HG02852 (cell line): ENCODE measurements around the gene SCAMP5.

Source experiments
- ATAC-seq: cut with Tn5 transposase; IDR thresholded peaks from one replicate; pipeline ENCODE4 v1.9.1; 2021; ENCODE audit warnings: mild to moderate bottlenecking, moderate library complexity; ENCODE audit not compliant: unreplicated experiment

Gene SCAMP5

DNA sequence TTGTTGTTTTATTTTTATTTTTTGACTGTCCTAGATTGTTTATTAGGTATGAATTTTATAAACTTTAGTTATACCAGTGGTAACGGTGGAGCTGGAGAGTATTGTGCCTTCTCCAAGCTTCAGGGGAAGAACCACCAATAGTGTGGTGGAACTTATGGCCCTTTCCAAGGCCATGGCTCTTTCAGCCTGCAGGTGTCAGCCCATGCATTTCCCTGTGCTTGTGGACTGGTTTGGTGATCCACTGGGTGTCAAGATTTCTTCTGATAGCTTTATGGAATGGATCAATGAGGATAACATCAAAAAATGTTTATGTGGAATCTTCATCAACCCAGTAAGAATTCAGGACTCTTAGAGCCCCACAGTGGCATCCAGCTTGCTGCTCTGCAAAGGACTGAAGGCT is 19.2 kb upstream of the SCAMP5 start:
- ATAC-seq = no peak

DNA sequence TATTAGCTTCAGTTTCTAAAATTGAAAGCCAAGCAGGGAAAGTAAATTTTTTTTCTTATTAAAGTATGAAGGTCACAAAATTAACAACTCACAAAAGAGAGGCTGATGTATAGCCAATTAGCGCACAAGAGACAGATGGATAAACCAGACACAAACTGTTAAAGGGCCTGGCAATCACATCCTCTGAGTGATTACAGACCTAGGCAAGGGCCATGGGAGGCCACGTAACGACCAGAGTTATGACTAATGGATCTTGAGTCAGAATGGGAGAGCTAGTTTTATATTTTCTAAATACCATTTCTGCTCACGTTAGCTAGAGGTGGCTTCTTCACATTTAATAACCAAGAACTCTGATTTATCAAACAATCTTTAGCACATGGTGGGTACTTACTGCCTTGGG is 17.8 kb upstream of the SCAMP5 start:
- no peak for ATAC-seq

DNA sequence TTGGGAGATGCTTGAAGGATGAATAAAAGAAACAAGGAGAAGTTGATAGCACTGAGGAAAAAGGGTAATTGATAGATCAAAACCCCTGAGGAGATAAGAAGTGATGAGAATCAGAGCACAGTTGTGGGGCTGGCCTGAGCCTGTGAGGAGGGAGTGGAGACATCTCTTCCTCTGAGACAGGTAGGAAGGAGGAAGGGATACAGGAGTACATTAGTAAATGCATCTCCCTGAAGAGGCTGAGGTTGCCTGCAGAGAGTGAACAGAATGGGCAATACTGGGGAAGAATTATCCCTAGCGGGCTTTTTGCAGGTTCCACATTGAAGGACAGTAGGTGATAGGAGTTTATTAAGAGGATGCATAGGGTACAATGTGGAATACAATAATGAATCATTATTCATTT is 17.3 kb upstream of the SCAMP5 start:
- ATAC-seq = no peak

DNA sequence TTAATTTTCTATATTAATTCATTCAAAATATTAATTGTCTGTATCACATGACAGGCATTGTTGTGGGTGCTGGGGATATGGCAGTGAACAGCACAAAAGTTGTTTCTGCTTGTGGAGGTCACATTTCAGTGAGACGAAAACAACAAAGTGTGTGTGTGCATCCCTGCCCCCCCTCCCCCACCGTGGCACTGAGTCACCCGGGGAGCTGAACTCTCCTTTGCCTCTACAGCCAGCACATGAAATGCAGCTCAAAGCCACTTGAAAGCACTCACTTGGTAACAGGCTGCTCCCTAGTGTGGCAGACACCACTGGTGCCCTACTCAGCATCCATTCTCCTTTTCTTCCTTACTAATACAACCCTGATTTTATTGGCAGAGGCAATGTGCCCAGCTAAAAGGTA is 16.9 kb upstream of the SCAMP5 start:
- no peak for ATAC-seq

DNA sequence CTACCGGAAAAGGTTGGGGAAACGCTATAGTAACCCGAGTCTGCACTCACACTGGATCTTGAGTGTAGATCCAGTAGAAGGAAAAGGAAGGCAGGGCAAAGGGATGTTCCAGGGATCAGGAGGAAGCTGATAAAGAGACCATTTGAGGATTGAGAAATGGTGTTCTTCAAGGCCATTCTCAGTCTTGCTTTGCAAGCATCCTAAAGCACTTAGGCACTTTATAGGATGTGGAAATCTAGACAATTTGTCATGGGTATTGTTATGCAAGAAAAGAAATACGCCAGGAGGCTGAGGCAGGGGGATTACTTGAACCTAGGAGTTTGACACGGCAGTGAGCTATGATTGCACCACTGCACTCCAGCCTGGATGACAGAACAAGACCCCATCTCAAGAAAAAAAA is 13.2 kb upstream of the SCAMP5 start:
- no peak for ATAC-seq

DNA sequence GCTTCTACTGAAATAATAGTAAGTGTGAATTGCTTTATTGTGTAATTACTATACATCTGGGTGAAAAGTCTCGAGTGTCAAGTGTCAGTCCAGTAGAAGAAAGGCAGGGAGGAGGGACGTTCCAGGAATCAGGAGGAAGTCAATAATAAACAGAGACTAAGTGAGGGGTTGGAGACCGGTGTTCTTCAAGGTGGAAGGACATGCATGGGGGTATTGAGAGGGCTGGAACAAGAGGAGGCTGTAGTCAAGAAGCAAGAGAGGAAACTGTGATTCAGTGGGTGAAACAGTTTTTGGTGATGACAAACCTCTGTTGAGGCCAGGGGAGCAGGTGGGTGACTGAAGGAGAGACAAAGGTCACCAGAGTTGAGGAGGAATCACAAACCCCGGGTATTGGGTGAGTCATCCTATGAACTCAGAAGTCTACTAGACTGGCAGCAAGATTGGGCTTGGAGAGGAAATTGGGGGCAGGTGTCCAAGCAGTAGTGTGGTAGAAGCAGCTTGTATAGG is 11.6 kb upstream of the SCAMP5 start:
- ATAC-seq = no peak

DNA sequence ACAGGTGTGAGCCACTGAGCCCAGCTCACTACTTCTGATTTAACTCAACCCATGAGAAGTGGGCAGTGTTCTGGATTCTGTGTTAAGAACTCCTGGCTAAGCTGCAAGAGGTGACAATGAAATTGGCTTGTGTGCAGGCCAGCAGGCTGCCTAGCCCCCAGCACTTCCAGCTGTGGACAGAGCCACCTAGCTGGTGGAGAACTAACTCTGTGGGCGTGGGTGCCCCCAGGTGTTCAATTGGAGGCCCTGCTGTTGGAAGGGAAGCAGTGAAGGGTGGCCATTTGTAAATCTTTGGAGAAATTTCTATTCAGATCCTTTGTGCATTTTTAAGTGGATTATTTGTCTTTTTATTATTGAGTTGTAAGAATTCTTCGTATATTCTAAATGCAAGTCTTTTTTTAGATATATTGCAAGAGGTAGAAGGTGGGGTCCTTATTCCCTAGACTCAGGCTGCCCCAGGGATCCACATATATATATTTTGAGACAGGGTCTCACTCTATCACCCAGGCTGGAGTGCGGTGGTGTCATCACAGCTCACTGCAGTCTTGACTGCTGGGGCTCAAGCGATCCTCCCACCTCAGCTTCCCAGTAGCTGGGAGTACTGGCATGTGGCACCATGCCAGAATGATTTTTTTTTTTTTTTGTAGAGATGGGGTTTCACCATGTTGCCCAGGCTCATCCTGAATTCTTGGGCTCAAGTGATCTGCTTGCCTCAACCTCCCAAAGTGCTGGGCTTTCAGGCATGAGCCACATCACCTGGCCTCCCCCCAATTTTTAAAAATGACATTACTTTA is 7.2 kb upstream of the SCAMP5 start:
- no peak for ATAC-seq

DNA sequence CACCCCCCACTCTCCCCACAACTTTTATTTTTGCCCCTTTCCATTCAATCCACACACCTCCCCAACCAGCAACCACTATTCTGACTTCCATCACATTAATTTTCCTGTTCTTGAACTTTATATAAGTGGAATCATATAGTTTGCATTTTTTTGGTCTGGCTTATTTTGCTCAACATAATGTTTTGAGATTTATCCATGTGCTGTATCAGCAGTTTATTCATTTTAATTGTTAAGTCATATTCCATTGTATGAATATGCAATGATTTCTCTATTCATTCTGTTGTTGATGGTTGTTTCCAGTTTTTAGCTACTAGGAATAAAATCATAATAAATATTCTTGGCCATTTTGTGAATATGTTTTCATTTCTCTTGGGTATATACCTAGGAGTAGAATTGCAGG is 5.8 kb upstream of the SCAMP5 start:
- no peak for ATAC-seq

DNA sequence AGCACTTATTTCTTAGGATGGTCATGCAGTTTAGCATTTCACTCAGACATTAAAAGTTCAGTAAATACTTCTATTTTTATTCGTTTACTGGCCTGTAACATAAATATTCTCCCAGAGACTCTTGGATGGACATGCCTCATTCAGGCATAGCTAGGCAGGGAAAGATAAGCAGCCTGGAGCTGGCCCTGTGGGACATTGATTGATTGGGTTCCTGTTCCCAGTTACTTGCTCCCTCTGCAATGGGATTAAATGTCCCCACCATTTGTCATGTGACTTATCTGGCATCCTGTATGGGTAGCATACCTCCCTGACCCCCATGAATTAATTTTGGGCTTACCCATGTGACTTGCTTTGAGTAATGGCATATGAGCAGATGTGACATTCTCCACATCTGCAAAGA is 2.7 kb upstream of the SCAMP5 start:
- no peak for ATAC-seq

DNA sequence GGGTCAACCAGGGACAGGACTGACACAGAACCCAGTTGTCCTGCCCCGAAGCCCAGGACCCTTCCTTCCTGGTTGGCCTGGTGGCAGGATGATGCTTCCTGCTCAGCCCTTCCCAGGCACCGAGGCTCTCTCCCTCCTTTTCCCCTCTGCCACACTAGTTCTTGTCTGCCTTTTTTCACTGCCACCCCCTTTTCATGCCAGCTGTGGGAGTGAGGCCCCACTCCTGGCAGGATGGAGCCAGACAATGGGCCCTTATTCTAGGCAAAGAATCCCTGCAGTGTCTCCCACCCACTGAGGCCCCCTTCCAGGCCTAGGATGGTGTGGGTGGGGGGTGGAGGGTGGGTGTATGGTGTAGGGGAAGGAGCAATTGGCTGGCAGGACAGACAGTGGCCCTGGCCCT is 1.1 kb upstream of the SCAMP5 start:
- ATAC-seq = no peak

DNA sequence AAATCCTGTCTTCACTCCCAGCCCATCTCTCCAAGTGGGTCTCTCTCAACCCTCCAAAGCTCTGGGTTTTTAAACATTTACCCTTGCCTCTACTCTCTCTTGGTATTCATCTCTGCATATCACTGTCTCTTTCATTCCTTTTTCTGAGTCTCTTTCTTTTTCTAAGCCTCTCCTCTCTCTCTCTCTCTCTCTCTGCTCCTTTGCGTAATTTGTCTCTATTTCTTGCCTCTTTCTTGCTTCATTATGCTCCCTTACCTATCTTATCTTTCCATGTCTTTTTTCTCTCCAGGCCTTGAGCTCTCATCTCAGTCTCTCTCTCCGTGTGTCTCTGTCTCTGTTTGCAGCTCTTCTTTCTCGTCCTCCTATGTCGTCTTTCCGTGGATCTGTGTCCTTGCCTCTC is 678 bp upstream of the SCAMP5 start:
- no peak for ATAC-seq

DNA sequence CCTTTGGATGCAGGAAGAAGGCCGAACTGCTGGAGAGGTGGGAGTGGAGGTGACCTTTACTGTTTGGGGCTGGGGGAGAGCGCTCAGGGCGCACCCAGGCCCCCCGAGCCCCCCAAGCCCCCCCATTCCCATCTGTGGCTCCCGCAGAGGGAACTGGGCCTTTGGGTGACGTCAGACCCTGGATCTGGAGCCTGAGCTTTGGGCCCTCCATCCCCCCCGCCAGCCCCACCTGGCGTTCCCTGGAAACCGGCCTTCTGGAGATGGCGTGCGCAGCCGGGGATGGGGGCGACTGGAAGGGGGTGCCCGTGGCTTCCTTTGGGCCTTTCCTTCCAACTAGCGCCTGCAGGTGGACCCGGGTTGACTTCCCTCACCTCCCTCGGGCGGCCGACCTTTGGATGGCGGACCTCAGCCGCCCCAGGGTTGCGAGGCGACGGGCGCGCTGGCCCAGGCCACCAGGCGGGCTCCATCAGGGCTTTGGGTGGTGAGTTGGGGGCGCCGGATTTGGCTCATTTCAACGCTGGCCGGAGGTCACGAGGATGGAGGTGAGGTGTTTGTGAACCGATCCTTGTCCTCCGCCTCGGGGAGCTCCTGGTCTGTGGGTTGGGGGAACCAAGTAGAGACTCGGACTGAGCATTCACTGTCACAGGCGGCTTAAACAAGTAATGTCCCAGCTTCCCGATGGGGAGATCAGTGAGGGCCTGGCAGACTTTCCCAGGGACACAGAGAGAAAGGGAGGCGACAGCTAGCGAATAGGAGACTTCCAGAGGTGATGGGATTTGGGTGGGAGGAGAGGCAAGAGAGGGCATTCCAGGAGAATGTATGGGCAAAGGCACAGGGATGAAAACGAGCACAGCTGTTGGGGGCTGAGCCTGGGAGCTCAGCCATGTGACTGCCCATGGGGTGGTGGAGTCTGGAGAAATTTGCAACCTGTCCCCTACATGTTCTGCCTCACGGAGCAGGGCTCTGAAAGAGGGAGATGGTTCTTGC is 709 bp downstream of the SCAMP5 start:
- ATAC-seq = no peak

DNA sequence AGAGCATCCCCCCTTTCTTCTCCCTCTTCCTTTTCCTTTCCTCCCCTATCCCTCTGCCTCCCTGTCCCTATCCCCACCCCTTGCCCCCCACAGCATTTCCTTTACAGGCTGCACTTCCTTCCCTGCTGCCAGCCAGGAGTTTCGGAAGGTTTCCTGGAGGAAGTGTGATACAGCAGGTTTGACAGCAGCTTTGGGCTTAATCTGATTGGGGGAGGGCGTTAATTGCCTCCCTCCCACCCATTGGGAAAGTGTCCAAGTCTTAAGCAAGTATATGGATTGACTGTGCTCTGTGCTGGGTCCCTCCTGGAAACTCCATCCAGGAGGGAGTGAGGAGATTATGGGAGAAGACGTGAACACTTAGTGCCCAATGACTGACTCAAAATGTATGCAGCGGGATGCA is 1.8 kb downstream of the SCAMP5 start:
- no peak for ATAC-seq

DNA sequence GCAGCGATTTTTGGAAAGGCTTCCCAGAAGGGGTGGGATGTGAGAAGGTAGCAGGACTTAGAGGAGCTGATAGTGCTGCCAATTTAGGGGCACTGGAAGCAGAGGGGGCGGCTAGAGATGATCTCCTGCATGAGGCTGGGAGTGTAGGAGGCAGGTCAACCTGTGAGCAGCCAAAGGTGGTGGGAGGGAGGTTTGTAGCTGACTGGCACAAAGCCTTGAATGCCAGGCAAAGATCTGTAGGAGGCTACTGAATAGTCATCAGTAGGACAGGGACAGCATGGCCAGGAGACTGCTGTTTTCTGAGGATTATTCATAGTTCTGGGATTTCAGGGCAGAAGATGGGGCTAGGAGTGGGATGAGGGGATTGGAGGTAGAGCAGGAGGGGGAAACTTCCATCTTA is 2.2 kb downstream of the SCAMP5 start:
- ATAC-seq = no peak

DNA sequence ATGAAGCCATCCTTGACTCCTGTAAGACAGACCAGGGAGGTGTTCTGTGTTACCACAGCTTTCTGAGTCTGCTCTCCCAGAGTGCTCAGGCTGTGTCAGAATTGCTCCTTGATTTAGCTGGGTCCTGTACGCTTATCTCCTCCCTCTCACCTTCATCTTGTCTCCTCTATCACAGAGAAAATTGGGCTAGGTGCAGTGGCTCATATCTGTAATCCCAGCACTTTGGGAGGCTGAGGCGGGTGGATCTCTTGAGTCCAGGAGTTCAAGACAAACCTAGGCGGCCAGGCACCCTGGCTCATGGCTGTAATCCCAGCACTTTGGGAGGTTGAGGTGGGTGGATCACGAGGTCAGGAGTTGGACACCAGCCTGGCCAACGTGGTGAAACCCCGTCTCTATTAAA is 5.9 kb downstream of the SCAMP5 start:
- no peak for ATAC-seq

DNA sequence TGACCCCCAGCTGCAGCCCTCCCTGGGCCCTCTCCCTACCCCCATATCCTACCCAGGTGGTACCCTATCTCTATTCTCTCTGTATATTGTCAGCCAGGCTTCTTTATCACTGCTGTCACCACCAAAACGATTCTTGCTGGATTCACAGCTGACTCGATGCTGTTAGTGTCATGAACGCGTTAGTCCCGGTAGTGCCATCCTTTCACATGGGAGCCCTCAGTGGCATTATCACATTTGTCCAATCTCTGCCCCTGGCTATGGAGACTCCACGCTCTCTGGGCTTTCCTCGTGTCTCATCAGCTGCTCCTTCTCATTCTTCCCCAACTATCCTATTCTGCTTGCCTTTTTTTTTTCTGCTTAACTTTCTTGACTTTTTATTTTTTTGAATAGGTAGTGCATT is 7.0 kb downstream of the SCAMP5 start:
- ATAC-seq = no peak

DNA sequence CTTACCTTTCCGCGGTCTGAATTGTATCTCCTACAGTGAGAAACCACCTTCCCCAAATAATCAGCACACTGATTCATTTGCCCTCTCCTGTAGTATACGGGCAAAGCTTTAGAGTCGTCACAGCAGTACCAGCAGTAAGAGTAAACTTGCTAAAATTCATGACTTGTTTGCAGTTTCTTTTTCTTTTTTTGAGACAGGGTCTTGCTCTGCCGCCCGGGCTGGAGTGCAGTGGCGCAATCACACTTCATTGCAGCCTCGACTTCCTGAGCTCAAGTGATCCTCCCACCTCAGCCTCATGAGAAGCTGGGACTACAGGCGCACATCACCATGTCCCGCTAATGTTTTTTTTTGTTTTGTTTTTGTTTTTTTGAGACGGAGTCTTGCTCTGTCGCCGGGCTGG is 11.9 kb downstream of the SCAMP5 start:
- no peak for ATAC-seq

DNA sequence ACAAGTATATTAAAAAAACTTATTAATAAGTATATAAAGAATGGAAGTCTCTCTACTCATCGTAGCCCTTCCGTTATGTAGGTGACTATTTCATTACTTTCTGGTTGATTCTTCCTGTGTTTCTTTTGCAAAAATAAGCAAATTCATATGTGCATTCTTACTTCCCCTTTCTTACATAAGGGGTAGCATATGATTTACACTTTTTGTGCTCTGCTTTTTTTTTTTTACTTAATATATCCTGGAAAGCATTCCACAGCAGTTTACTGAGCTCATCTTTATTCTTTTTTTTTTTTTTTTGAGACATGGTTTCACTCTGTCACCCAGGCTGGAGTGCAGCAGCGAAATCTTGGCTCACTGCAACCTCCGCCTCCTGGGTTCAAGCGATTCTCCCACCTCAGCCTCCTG is 12.9 kb downstream of the SCAMP5 start:
- peak; percentile 32 for ATAC-seq

DNA sequence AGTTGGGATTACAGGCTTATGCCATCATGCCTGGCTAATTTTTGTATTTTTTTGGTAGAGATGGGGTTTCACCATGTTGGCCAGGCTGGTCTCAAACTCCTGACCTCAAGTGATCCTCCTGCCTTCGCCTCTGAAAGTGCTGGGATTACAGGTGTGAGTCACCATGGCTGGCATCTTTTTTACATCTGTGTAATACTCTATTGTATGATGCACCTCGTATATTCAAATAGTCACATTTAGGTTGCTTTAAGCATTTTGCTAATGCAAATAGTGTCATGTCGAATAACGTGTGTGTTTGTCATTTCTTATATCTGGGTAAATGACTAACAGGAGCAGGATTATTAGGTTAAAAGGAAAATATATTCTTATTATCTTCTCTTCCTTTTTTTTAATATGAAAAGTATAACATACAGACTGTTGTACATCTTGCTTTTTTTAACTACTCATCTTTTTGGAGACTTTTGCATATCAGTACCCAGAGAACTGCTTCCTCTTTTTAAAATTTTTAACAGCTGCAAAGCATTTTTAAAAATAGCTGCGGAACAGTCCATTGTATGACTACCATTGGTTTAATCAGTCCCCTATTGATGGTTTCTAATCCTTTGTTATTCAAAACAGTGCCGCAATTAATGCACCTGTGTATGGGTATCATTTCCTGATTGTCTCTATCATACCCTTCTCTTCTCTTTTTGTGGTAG is 13.4 kb downstream of the SCAMP5 start:
- ATAC-seq = peak; percentile 83

DNA sequence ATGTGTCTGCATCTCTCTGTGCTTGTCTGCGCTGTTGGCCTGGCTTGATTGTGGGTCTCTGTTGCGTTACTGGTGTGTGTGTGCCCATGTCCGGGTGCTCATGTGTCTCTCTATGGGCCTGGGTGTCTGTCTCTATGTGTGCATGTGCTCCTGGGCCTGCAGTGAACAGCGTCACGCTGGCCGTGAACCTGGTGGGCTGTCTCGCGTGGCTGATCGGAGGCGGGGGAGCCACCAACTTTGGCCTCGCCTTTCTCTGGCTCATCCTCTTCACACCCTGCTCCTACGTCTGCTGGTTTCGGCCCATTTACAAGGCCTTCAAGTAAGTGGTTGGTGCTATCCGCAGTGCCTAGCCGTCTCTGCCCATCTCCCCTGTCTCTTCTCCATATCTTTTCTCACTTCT is 21.1 kb downstream of the SCAMP5 start:
- ATAC-seq = no peak

DNA sequence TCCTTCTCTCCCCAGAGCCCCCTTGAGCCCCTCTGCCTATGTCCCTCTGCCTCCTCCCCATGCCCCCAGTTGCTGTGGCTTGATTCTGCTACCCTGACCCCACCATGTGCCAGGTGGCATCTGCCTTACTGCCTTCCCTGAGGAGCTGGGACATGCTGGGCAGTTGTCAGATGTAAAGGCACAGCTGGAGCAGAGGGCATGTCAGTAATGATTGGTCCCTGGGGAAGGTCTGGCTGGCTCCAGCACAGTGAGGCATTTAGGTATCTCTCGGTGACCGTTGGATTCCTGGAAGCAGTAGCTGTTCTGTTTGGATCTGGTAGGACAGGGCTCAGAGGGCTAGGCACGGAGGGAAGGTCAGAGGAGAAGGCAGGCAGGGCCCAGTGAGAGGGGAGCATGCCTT is 24.6 kb downstream of the SCAMP5 start:
- ATAC-seq = no peak
